WTC11 (cell line): ENCODE data around the gene FGFRL1. TPM values are rescaled to one million over a fixed set of nuclear protein-coding genes. Genes with fewer than 3 reads are reported as not detected.

Source experiments
- ATAC-seq: fragments of 200-7000 bp; cut with Tn5 transposase; 2 replicates; pipeline ENCODE4 v1.10.0; 2021; ENCODE audit warnings: mild to moderate bottlenecking, moderate library complexity
- CTCF ChIA-PET: fragments of 300-600 bp; sonication (Branson Sonifier 250); formaldehyde crosslinking; loops from one replicate; lab custom pipeline; 2021; ENCODE audit warnings: antibody characterized with exemption; lab: Charles Lee
- POLR2A ChIA-PET: fragments of 350-600 bp; sonication (Branson Sonifier 250); formaldehyde crosslinking; loops from one replicate; lab custom pipeline; 2021; ENCODE audit warnings: antibody characterized with exemption; lab: Charles Lee
- DNase-seq: peaks from one replicate; pipeline ENCODE4 v3.0.0; 2021; ENCODE audit warnings: low spot score
- H3K27ac Mint-ChIP-seq: 2 replicates; pipeline ENCODE4 v1.8.0; 2021; ENCODE audit warnings: mixed read lengths
- H3K27me3 Mint-ChIP-seq: 2 replicates; pipeline ENCODE4 v1.8.0; 2021; ENCODE audit warnings: low read depth, mild to moderate bottlenecking, moderate library complexity, mixed read lengths
- H3K36me3 Mint-ChIP-seq: 2 replicates; pipeline ENCODE4 v1.8.0; 2021; ENCODE audit warnings: mixed read lengths
- H3K4me1 Mint-ChIP-seq: 2 replicates; pipeline ENCODE4 v1.8.0; 2022; ENCODE audit warnings: mixed read lengths
- H3K4me3 Mint-ChIP-seq: 2 replicates; pipeline ENCODE4 v1.8.0; 2021; ENCODE audit warnings: mild to moderate bottlenecking, moderate library complexity, mixed read lengths
- H3K9me3 Mint-ChIP-seq: 2 replicates; pipeline ENCODE4 v1.8.0; 2021; ENCODE audit warnings: mixed read lengths
- ATF1 ChIP-seq: sonication (generic); formaldehyde crosslinking; IDR thresholded peaks from 2 replicates; pipeline ENCODE4 v1.8.1; 2023; ENCODE audit warnings: mild to moderate bottlenecking, moderate library complexity, missing genetic modification reagents
- CDX4 ChIP-seq: fragments of 250-450 bp; sonication (Bioruptor Pico); IDR thresholded peaks from 2 replicates; pipeline ENCODE4 v1.9.0; 2021; ENCODE audit warnings: moderate library complexity, mild to moderate bottlenecking, inconsistent platforms, borderline replicate concordance
- CTCF ChIP-seq: fragments of 200-600 bp; IDR thresholded peaks from 2 replicates; pipeline ENCODE4 v1.8.0; 2022; ENCODE audit warnings: antibody characterized with exemption
- EMX1 ChIP-seq: fragments of 250-450 bp; sonication (Bioruptor Pico); IDR thresholded peaks from 2 replicates; pipeline ENCODE4 v1.8.0; 2021; ENCODE audit warnings: mild to moderate bottlenecking
- RORB ChIP-seq: fragments of 250-450 bp; sonication (Bioruptor Pico); IDR thresholded peaks from 2 replicates; pipeline ENCODE4 v1.9.0; 2021; ENCODE audit warnings: mild to moderate bottlenecking
- SMAD3 ChIP-seq: sonication (generic); formaldehyde crosslinking; IDR thresholded peaks from 2 replicates; pipeline ENCODE4 v1.8.0; 2022; ENCODE audit warnings: missing genetic modification reagents, mild to moderate bottlenecking, borderline replicate concordance
- SP1 ChIP-seq: sonication (generic); formaldehyde crosslinking; conservative IDR thresholded peaks from 2 replicates; pipeline ENCODE4 v1.8.1; 2022; ENCODE audit warnings: missing genetic modification reagents
- ZNF281 ChIP-seq: sonication (generic); formaldehyde crosslinking; IDR thresholded peaks from 2 replicates; pipeline ENCODE4 v1.8.0; 2023; ENCODE audit warnings: mild to moderate bottlenecking, missing genetic modification reagents
- ZNF317 ChIP-seq: sonication (generic); formaldehyde crosslinking; IDR thresholded peaks from 2 replicates; pipeline ENCODE4 v1.8.1; 2023; ENCODE audit warnings: low read depth, mild to moderate bottlenecking, moderate library complexity, missing genetic modification reagents, borderline replicate concordance
- ZNF423 ChIP-seq: fragments of 250-450 bp; sonication (Bioruptor Pico); IDR thresholded peaks from 2 replicates; pipeline ENCODE4 v2.1.2; 2022; ENCODE audit warnings: mild to moderate bottlenecking, moderate library complexity
- ZNF532 ChIP-seq: fragments of 250-450 bp; sonication (Bioruptor Pico); IDR thresholded peaks from 2 replicates; pipeline ENCODE4 v1.9.0; 2021; ENCODE audit warnings: mild to moderate bottlenecking, borderline replicate concordance
- ZNF671 ChIP-seq: fragments of 250-450 bp; sonication (Bioruptor Pico); IDR thresholded peaks from 2 replicates; pipeline ENCODE4 v1.8.0; 2021; ENCODE audit warnings: mild to moderate bottlenecking
- total RNA-seq: library from RNA; stranded (reverse); gene quantifications from 3 replicates; pipeline ENCODE4 v1.2.3, GENCODE V29; 2021

FGFRL1 gene
- total RNA-seq, 1 experiment from 2014 or later, result 25.9 TPM

GRCh38 chr4:1011666-1012033, 224 bp downstream of the FGFRL1 start:
- no peak for TF ChIP-seq ATF1 (CRISPR knock-in tag)
- TF ChIP-seq ZNF317 (CRISPR knock-in tag), result no peak
- TF ChIP-seq ZNF281, result no peak
- no peak for TF ChIP-seq EMX1 (CRISPR knock-in tag)
- no peak for TF ChIP-seq CTCF
- TF ChIP-seq SMAD3 (CRISPR knock-in tag), result no peak
- no peak for TF ChIP-seq ZNF532
- TF ChIP-seq CDX4 (CRISPR knock-in tag), result no peak
- no peak for TF ChIP-seq ZNF671 (CRISPR knock-in tag)
- TF ChIP-seq, all 79 proteins: peak for 0
- ATAC-seq (no peak), DNase-seq (no peak)
- Mint-ChIP-seq H3K9me3 (peaks cover 7% of the 10 kb centered on the region; the same call in 1 of the 2 replicates), H3K27ac (no peak overlapping the region), H3K4me1 (peaks cover 10% of the 10 kb centered on the region), H3K4me3 (no peak overlapping the region), H3K27me3 (peaks cover 38% of the 10 kb centered on the region), H3K36me3 (no peaks in the 10 kb centered on the region)
- ChIA-PET POLR2A (no interaction called here), CTCF (no interaction called here)

DNA sequence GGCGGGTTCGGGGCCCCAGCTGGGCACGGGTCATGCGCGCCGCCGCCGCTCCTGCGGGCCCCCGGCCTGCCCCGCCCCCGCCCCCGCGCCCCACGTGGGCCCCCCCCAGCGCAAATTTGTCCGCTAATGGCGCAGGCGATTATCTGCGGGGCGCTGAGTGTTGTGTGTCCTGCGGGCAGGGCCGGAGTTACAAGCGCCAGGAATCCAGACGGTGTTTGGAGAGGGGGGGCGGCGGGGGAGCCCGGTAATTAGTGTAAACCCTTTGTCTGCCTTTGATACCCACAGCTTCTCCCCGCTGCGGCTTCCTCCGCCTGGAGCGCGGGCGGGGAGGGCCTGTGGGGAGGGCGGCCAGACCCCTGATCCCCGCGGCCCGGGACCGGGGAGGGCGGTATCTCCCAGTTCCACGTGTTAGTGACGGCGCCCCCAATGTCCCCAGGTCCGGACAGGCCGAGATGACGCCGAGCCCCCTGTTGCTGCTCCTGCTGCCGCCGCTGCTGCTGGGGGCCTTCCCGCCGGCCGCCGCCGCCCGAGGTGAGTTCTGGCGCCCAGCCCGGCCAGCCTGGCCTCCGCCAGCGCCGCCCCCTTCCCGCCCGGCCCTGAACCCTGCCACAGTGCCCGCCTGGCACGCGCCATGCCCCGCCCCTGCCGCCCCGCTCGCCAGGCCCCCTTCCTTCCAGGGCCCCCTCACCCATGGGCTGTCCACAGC, 761 bp downstream of the FGFRL1 start:
- H3K27ac Mint-ChIP-seq, result no peak overlapping the region
- ATAC-seq (no peak), DNase-seq (peak; percentile 45)
- H3K4me1 Mint-ChIP-seq, result peaks cover 10% of the 10 kb centered on the region
- TF ChIP-seq RORB (CRISPR knock-in tag) (no peak), SP1 (peak; percentile 29; the same call in 1 of the 2 replicates), CDX4 (CRISPR knock-in tag) (no peak), ZNF423 (CRISPR knock-in tag) (peak; percentile 70)
- 0 out of 2 replicates have a peak, but pooled peaks cover 1% of the 10 kb centered on the region for H3K9me3 Mint-ChIP-seq
- peaks cover 33% of the 10 kb centered on the region for H3K27me3 Mint-ChIP-seq
- H3K36me3 Mint-ChIP-seq, result no peaks in the 10 kb centered on the region
- peak overlapping the region; percentile 44; the same call in 1 of the 2 replicates for H3K4me3 Mint-ChIP-seq
- ChIA-PET POLR2A (no interaction called here), CTCF (no interaction called here)
